Gastrocnemius medialis (tissue), 4 donors: ENCODE data around the gene DCC.

Experiments
- CTCF ChIP-seq, 5 experiments: fragments of 450-650 bp in 3 of 5; fragments of 200-600 bp in 2 of 5; sonication (generic) in 2 of 5; IDR thresholded peaks in 4 of 5; conservative IDR thresholded peaks in 1 of 5; 1 replicate in 4 of 5; 2 replicates in 1 of 5; pipeline ENCODE4 v1.5.1; 2016 to 2019; ENCODE audit warnings: antibody characterized with exemption in 5 of 5, mild to moderate bottlenecking in 3 of 5, moderate library complexity in 3 of 5
- POLR2A ChIP-seq, 2 donors: fragments of 450-650 bp; IDR thresholded peaks; one replicate each; pipeline ENCODE4 v1.6.1; 2017; ENCODE audit warnings: antibody characterized with exemption in 2 of 2, mild to moderate bottlenecking in 2 of 2, moderate library complexity in 2 of 2

DNA sequence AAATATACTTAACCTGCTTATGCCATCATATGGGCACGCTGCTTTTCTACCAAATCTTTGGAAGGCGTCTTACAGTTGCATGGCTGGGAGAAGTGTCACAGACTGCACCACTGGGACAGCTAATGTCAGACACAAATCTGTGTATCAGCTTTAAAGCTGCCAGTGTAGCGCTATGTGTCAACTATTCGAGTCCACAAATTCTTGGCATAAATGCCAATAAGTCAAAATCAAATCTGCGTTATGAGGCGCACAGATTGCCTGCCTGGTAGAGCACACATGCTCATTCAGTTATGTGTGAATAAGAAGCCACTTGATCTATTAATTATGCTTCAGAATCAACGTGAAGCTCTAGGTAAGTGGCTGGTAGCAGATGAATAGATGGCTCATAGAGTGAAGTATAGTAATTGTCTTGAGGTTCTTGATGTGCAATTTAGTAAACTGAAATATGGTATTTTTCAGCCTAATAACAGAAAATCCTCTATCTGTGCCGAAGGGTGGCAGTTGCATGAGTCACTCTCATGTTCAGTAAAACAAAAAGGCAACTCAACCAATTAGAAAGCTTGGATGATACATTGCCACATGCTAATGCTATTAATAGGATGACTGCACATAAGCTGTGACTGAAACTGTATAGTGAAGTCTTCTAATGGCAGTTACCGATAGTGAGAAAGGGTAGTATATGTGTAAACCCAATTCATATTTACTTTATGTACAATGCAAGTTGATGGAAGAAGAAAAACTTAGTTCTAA, 52.0 kb downstream of the DCC start:
- no peak for TF ChIP-seq CTCF (IDR thresholded peaks at IDR 0.05 in 4 of 5, conservative IDR thresholded peaks at IDR 0.05 in 1 of 5)
- no peak for TF ChIP-seq POLR2A (IDR thresholded peaks at IDR 0.05)
